ENCODE measurements around the gene CFI.

CFI gene

DNA sequence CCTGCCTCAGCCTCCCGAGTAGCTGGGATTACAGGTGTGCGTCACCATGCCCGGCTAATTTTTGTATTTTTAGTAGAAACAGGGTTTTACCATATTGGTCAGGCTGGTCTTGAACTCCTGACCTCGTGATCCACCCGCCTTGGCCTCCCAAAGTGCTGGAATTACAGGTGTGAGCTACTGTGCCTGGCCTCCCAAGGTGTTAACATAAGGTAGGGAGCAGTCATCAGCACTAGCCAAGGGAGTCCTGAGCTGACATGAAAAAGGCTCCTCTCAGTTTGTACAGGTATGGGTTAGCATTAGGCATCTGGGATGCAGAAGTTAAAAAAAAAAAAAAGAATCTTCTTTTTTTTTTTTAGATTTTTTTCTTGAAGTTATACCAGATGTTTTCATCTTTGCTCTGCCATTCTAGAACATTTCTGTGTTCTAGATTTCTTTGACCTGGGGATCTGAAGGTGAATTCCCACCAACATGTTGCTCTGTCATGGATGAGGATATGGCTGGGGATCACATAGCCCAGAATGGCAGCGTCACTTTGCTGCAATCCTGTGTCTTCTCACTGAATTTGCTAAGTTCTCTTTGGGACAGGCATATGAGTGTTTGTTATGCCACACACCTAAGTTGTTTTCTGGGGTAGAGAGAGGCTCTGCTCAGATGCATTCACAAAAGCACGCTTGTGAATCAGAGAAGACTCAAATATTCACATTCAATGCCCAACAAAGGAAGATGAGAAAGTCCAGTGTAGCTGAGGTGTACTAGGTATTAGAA, 47.5 kb downstream of the CFI start:
- no peaks in the 10 kb centered on the region for H3K36me3 ChIP-seq (ENCODE audit: control insufficient read depth in 1 of 2, insufficient read depth in 2 of 2, low read length in 2 of 2)
- H3K9me3 ChIP-seq (ENCODE audit: control insufficient read depth in 1 of 2, low read length in 2 of 2), result no peaks in the 10 kb centered on the region
- no peaks in the 10 kb centered on the region for H3K4me1 ChIP-seq (ENCODE audit: control insufficient read depth in 1 of 2, insufficient read depth in 2 of 2, low read length in 2 of 2)
- no peak overlapping the region for H3K27ac ChIP-seq (ENCODE audit: low read depth, low read length)
- no peak overlapping the region for H3K4me3 ChIP-seq (ENCODE audit: low read depth in 1 of 2, low read length in 2 of 2)
- no peaks in the 10 kb centered on the region for H3K27me3 ChIP-seq (ENCODE audit: control insufficient read depth in 1 of 2, insufficient read depth in 2 of 2, low read length in 2 of 2)
- no peak overlapping the region for H3K9ac ChIP-seq (ENCODE audit: low read depth in 1 of 2, low read length in 2 of 2)

DNA sequence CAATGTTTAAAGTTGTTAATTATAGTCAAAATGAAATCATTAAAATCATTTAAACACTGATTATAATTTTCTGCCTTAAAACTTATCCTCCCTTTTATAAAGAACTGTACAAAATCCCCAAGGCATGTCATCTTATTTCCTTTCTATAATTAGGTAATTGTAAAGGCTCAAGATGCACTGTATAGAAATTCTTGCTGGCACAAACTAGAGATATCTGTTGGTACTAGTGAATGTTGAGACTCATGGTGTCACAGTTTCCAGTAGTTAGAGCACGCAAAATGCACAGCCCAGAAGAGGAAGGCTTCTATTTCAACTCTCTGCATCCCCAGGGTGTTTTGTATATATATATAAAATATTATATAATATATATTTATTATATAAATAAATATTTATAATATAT, 49.3 kb downstream of the CFI start:
- no peaks in the 10 kb centered on the region for H3K4me1 ChIP-seq (ENCODE audit: control insufficient read depth in 1 of 2, insufficient read depth in 2 of 2, low read length in 2 of 2)
- H3K9me3 ChIP-seq (ENCODE audit: control insufficient read depth in 1 of 2, low read length in 2 of 2), result no peaks in the 10 kb centered on the region
- H3K27ac ChIP-seq (ENCODE audit: low read depth, low read length), result no peak overlapping the region
- H3K27me3 ChIP-seq (ENCODE audit: control insufficient read depth in 1 of 2, insufficient read depth in 2 of 2, low read length in 2 of 2), result no peaks in the 10 kb centered on the region
- H3K4me3 ChIP-seq (ENCODE audit: low read depth in 1 of 2, low read length in 2 of 2), result no peak overlapping the region
- H3K36me3 ChIP-seq (ENCODE audit: control insufficient read depth in 1 of 2, insufficient read depth in 2 of 2, low read length in 2 of 2), result peaks cover 0 to 3% of the 10 kb centered on the region in 2 donors
- H3K9ac ChIP-seq (ENCODE audit: low read depth in 1 of 2, low read length in 2 of 2), result no peak overlapping the region

GRCh38 chr4:109751852-109752251, 49.9 kb downstream of the CFI start:
- H3K27ac ChIP-seq (ENCODE audit: low read depth, low read length), result no peak overlapping the region
- no peak overlapping the region for H3K4me3 ChIP-seq (ENCODE audit: low read depth in 1 of 2, low read length in 2 of 2)

GRCh38 chr4:109750652-109751244, 51.1 kb downstream of the CFI start:
- Histone ChIP-seq H3K9me3 (ENCODE audit: control insufficient read depth in 1 of 2, low read length in 2 of 2) (no peaks in the 10 kb centered on the region), H3K9ac (ENCODE audit: low read depth in 1 of 2, low read length in 2 of 2) (no peak overlapping the region), H3K27ac (ENCODE audit: low read depth, low read length) (no peak overlapping the region), H3K36me3 (ENCODE audit: control insufficient read depth in 1 of 2, insufficient read depth in 2 of 2, low read length in 2 of 2) (peaks cover 0 to 7% of the 10 kb centered on the region in 2 donors), H3K4me3 (ENCODE audit: low read depth in 1 of 2, low read length in 2 of 2) (no peak overlapping the region), H3K27me3 (ENCODE audit: control insufficient read depth in 1 of 2, insufficient read depth in 2 of 2, low read length in 2 of 2) (no peaks in the 10 kb centered on the region), H3K4me1 (ENCODE audit: control insufficient read depth in 1 of 2, insufficient read depth in 2 of 2, low read length in 2 of 2) (no peaks in the 10 kb centered on the region)

More at GRCh38 chr4:109751852-109752251, 49.9 kb downstream of the CFI start:
- Histone ChIP-seq H3K4me1 (ENCODE audit: control insufficient read depth in 1 of 2, insufficient read depth in 2 of 2, low read length in 2 of 2) (no peaks in the 10 kb centered on the region), H3K36me3 (ENCODE audit: control insufficient read depth in 1 of 2, insufficient read depth in 2 of 2, low read length in 2 of 2) (peaks cover 0 to 3% of the 10 kb centered on the region in 2 donors), H3K9ac (ENCODE audit: low read depth in 1 of 2, low read length in 2 of 2) (no peak overlapping the region), H3K9me3 (ENCODE audit: control insufficient read depth in 1 of 2, low read length in 2 of 2) (no peaks in the 10 kb centered on the region), H3K27me3 (ENCODE audit: control insufficient read depth in 1 of 2, insufficient read depth in 2 of 2, low read length in 2 of 2) (no peaks in the 10 kb centered on the region)

DNA sequence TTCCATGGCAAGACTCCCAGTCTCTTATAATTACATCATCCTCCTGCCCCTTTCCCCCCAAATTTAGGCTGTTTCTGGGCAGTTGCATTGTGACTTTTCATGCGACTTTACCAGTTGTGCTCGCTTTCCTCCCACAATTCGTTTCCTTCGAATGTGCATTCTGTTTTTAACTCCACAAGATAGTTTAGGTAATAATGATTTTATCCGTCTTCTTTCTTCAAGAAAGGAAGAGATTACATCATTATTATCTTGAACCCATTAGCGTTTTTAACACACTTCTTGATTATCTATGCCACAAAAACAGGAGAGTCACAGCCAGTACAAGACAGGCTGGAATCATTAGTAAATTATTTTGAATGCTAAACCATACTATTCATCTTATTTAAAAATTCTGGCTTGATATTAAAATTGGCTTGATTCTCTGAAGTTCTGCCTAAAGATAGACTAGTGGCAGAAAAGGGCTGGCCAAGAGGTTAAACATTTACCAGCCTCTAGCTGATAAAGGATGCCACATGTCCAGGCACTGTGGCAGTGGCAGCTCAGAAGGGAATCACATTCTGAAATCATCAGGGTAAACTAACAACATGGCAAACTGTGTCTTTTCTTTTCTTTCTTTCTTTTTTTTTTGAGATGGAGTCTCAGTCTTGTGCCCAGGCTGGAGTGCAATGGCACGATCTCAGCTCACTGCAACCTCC, 52.3 kb downstream of the CFI start:
- Histone ChIP-seq H3K27me3 (ENCODE audit: control insufficient read depth in 1 of 2, insufficient read depth in 2 of 2, low read length in 2 of 2) (no peaks in the 10 kb centered on the region), H3K27ac (ENCODE audit: low read depth, low read length) (no peak overlapping the region), H3K9me3 (ENCODE audit: control insufficient read depth in 1 of 2, low read length in 2 of 2) (no peaks in the 10 kb centered on the region), H3K4me1 (ENCODE audit: control insufficient read depth in 1 of 2, insufficient read depth in 2 of 2, low read length in 2 of 2) (no peaks in the 10 kb centered on the region), H3K9ac (ENCODE audit: low read depth in 1 of 2, low read length in 2 of 2) (no peak overlapping the region), H3K36me3 (ENCODE audit: control insufficient read depth in 1 of 2, insufficient read depth in 2 of 2, low read length in 2 of 2) (peaks cover 0 to 7% of the 10 kb centered on the region in 2 donors), H3K4me3 (ENCODE audit: low read depth in 1 of 2, low read length in 2 of 2) (no peak overlapping the region)

DNA sequence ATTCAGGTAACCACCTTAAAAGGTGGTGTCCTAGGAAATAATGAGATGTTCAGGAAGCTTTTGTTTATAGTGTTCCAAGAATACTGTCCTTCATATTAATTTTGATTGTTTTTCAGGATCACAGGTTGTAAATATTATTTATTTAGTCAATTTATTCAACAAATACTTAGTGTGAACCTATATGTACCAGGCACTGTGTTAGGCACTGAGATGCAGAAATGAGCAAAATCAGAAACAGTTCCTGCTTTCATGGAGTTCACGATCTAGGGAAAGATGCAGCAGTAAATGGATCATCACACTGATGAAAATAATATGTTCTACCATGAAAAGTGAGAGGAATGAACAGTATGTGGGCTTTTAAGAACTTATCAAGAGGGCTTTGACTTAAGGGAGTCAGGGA, 53.7 kb downstream of the CFI start:
- H3K36me3 ChIP-seq (ENCODE audit: control insufficient read depth in 1 of 2, insufficient read depth in 2 of 2, low read length in 2 of 2), result peaks cover 0 to 7% of the 10 kb centered on the region in 2 donors
- no peak overlapping the region for H3K4me3 ChIP-seq (ENCODE audit: low read depth in 1 of 2, low read length in 2 of 2)
- no peak overlapping the region for H3K27ac ChIP-seq (ENCODE audit: low read depth, low read length)
- no peaks in the 10 kb centered on the region for H3K4me1 ChIP-seq (ENCODE audit: control insufficient read depth in 1 of 2, insufficient read depth in 2 of 2, low read length in 2 of 2)
- H3K9me3 ChIP-seq (ENCODE audit: control insufficient read depth in 1 of 2, low read length in 2 of 2), result no peaks in the 10 kb centered on the region
- H3K9ac ChIP-seq (ENCODE audit: low read depth in 1 of 2, low read length in 2 of 2), result no peak overlapping the region
- H3K27me3 ChIP-seq (ENCODE audit: control insufficient read depth in 1 of 2, insufficient read depth in 2 of 2, low read length in 2 of 2), result no peaks in the 10 kb centered on the region

- Histone ChIP-seq H3K27me3 (ENCODE audit: control insufficient read depth in 1 of 2, insufficient read depth in 2 of 2, low read length in 2 of 2) (no peaks in the 10 kb centered on the region), H3K9ac (ENCODE audit: low read depth in 1 of 2, low read length in 2 of 2) (no peak overlapping the region), H3K27ac (ENCODE audit: low read depth, low read length) (no peak overlapping the region), H3K9me3 (ENCODE audit: control insufficient read depth in 1 of 2, low read length in 2 of 2) (no peaks in the 10 kb centered on the region), H3K36me3 (ENCODE audit: control insufficient read depth in 1 of 2, insufficient read depth in 2 of 2, low read length in 2 of 2) (peaks cover 0 to 7% of the 10 kb centered on the region in 2 donors), H3K4me1 (ENCODE audit: control insufficient read depth in 1 of 2, insufficient read depth in 2 of 2, low read length in 2 of 2) (no peaks in the 10 kb centered on the region), H3K4me3 (ENCODE audit: low read depth in 1 of 2, low read length in 2 of 2) (no peak overlapping the region)
Measured at GRCh38 chr4:109746728-109747127, 55.1 kb downstream of the CFI start.

- no peaks in the 10 kb centered on the region for H3K9me3 ChIP-seq (ENCODE audit: control insufficient read depth in 1 of 2, low read length in 2 of 2)
- no peak overlapping the region for H3K4me3 ChIP-seq (ENCODE audit: low read depth in 1 of 2, low read length in 2 of 2)
- H3K27me3 ChIP-seq (ENCODE audit: control insufficient read depth in 1 of 2, insufficient read depth in 2 of 2, low read length in 2 of 2), result no peaks in the 10 kb centered on the region
- no peak overlapping the region for H3K9ac ChIP-seq (ENCODE audit: low read depth in 1 of 2, low read length in 2 of 2)
- H3K36me3 ChIP-seq (ENCODE audit: control insufficient read depth in 1 of 2, insufficient read depth in 2 of 2, low read length in 2 of 2), result peaks cover 0 to 7% of the 10 kb centered on the region in 2 donors
- H3K27ac ChIP-seq (ENCODE audit: low read depth, low read length), result no peak overlapping the region
- H3K4me1 ChIP-seq (ENCODE audit: control insufficient read depth in 1 of 2, insufficient read depth in 2 of 2, low read length in 2 of 2), result no peaks in the 10 kb centered on the region
Measured at GRCh38 chr4:109745830-109746229, 56.0 kb downstream of the CFI start.

DNA sequence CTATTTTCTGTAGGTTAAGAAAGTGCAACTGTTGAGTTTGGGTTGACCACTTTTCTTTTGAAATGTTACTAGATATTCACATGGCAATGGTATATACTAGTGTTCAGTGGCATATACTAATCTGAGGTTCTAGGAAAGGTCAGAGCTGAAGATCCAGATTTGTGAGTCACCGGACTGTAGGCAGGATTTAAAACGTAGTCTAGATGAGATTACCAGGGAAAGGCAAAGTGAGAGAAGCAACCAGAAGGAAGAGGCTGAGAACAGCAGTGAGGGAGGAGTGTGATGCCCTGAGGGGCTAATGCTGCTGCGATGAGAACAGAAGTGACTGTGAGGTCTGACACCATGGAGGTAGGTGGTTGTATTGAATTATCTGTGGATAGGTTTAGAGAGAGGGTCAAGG, 62.3 kb downstream of the CFI start:
- Histone ChIP-seq H3K9ac (ENCODE audit: low read depth in 1 of 2, low read length in 2 of 2) (no peak overlapping the region), H3K27ac (ENCODE audit: low read depth, low read length) (no peak overlapping the region), H3K4me1 (ENCODE audit: control insufficient read depth in 1 of 2, insufficient read depth in 2 of 2, low read length in 2 of 2) (peaks cover 7 to 10% of the 10 kb centered on the region in 2 donors), H3K4me3 (ENCODE audit: low read depth in 1 of 2, low read length in 2 of 2) (no peak overlapping the region), H3K9me3 (ENCODE audit: control insufficient read depth in 1 of 2, low read length in 2 of 2) (no peaks in the 10 kb centered on the region), H3K36me3 (ENCODE audit: control insufficient read depth in 1 of 2, insufficient read depth in 2 of 2, low read length in 2 of 2) (no peaks in the 10 kb centered on the region), H3K27me3 (ENCODE audit: control insufficient read depth in 1 of 2, insufficient read depth in 2 of 2, low read length in 2 of 2) (no peaks in the 10 kb centered on the region)
